Tibial nerve (tissue), 4 donors: ENCODE results near the gene DOLPP1. TPM values are rescaled to one million over a fixed set of nuclear protein-coding genes. Genes with fewer than 3 reads are reported as not detected.

ENCODE experiments used
- DNase-seq, 2 donors: peaks; one replicate each; pipeline ENCODE4 v3.0.0-alpha.2; 2019; ENCODE audit warnings: low spot score in 2 of 2
- H3K27ac ChIP-seq, 4 donors: fragments of 200-600 bp; sonication (generic) in 3 of 4; one replicate each; pipeline ENCODE4 v1.5.1; 2017 to 2019; ENCODE audit warnings: mild to moderate bottlenecking in 1 of 4
- H3K27me3 ChIP-seq, 2 donors: fragments of 200-600 bp; sonication (generic) in 1 of 2; one replicate each; pipeline versions ENCODE4 v1.5.1 to v1.6.0; 2017 to 2019
- H3K36me3 ChIP-seq, 3 donors: fragments of 200-600 bp; sonication (generic); one replicate each; pipeline ENCODE4 v1.5.1; 2018 to 2019
- H3K4me1 ChIP-seq, 4 donors: fragments of 200-600 bp; sonication (generic) in 3 of 4; one replicate each; pipeline ENCODE4 v1.5.1; 2017 to 2019
- H3K4me3 ChIP-seq, 4 donors: fragments of 200-600 bp; sonication (generic) in 3 of 4; one replicate each; pipeline ENCODE4 v1.5.1; 2017 to 2019; ENCODE audit warnings: mild to moderate bottlenecking in 1 of 4, moderate library complexity in 1 of 4
- H3K9me3 ChIP-seq, 4 donors: fragments of 200-600 bp; sonication (generic) in 3 of 4; one replicate each; pipeline ENCODE4 v1.5.1; 2017 to 2019
- EP300 ChIP-seq, 2 donors: sonication (generic); formaldehyde crosslinking; IDR thresholded peaks; one replicate each; pipeline ENCODE4 v1.6.1; 2017; ENCODE audit warnings: antibody characterized with exemption in 2 of 2, mild to moderate bottlenecking in 1 of 2
- POLR2A ChIP-seq, 2 donors: fragments of 450-650 bp; IDR thresholded peaks; one replicate each; pipeline ENCODE4 v1.6.1; 2017; ENCODE audit warnings: antibody characterized with exemption in 2 of 2, mild to moderate bottlenecking in 2 of 2, moderate library complexity in 2 of 2
- WGBS, 2 donors: methylation state at CpG; one replicate each; pipeline ENCODE4 v1.1.5; 2018; 5-methylcytosine and 5-hydroxymethylcytosine counted together
- total RNA-seq, 4 donors: library from RNA; depleted of rRNA; stranded (reverse); fragments of >200 nt; gene quantifications; one replicate each; pipeline ENCODE4 v1.1.0, GENCODE V29; 2016
- TF ChIP-seq, protein P1 (sequence below), 5 experiments: fragments of 200-600 bp in 3 of 5; fragments of 450-650 bp in 2 of 5; sonication (generic) in 3 of 5; IDR thresholded peaks; one replicate each; pipeline ENCODE4 v1.5.1; 2016 to 2019; ENCODE audit warnings: antibody characterized with exemption in 5 of 5, mild to moderate bottlenecking in 3 of 5, moderate library complexity in 2 of 5

DOLPP1 gene
- total RNA-seq, 4 donors from 2014 or later, result 4.7 to 12.0 (median 6.7) TPM

DNA sequence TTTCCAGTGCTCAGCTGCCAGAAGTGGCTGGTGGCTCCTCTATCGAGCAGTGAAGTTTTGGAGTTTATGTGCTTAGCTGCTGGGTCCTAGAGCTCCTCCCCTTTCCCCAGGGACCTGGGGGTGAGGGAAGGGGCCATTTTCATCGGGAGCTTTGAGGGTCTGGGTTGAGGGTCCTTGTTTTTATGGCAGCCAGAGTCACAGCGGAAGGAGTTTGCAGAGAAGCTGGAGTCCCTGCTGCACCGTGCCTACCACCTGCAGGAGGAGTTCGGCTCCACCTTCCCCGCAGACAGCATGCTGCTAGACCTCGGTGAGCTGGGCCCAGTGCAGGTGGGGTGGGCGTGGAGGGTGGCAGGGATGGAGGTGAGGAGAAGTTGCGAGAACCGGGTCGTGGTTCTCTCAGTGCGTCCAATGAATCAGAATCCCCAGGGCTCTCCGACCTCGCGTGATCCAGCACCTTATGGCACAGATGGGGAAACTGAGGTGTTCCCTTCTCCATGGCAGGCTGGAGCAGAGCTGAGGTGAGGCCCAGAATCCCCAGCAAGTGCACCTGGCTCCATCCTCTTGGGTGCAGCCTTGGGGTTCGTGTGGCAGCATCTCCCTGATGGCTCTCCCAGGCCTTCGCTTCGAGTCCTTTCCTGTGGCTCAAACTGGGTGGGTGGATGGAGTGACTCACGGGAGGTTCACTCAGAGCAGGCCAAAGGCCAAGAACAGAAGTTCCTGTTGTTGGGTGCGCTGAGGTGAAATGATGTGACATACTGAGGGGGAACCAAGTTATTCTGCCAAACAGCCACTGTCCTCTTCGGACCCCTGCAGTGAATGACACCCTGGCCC lies 21.7 kb upstream of the DOLPP1 start:
- no peak overlapping the region for H3K4me3 ChIP-seq
- no peaks in the 10 kb centered on the region for H3K9me3 ChIP-seq
- H3K27me3 ChIP-seq, result no peaks in the 10 kb centered on the region
- no peaks in the 10 kb centered on the region for H3K4me1 ChIP-seq
- peaks cover 0 to 83% (median 18%) of the 10 kb centered on the region in 3 donors for H3K36me3 ChIP-seq
- 78 to 79% methylated on average over 7 to 21 of the region's 21 CpGs for WGBS, 2 donors
- TF ChIP-seq EP300 (IDR thresholded peaks at IDR 0.05) (no peak), POLR2A (IDR thresholded peaks at IDR 0.05) (no peak)
- TF ChIP-seq, protein P1, sequence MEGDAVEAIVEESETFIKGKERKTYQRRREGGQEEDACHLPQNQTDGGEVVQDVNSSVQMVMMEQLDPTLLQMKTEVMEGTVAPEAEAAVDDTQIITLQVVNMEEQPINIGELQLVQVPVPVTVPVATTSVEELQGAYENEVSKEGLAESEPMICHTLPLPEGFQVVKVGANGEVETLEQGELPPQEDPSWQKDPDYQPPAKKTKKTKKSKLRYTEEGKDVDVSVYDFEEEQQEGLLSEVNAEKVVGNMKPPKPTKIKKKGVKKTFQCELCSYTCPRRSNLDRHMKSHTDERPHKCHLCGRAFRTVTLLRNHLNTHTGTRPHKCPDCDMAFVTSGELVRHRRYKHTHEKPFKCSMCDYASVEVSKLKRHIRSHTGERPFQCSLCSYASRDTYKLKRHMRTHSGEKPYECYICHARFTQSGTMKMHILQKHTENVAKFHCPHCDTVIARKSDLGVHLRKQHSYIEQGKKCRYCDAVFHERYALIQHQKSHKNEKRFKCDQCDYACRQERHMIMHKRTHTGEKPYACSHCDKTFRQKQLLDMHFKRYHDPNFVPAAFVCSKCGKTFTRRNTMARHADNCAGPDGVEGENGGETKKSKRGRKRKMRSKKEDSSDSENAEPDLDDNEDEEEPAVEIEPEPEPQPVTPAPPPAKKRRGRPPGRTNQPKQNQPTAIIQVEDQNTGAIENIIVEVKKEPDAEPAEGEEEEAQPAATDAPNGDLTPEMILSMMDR (IDR thresholded peaks at IDR 0.05), result no peak
- H3K27ac ChIP-seq, result no peak overlapping the region
- no peak for DNase-seq

DNA sequence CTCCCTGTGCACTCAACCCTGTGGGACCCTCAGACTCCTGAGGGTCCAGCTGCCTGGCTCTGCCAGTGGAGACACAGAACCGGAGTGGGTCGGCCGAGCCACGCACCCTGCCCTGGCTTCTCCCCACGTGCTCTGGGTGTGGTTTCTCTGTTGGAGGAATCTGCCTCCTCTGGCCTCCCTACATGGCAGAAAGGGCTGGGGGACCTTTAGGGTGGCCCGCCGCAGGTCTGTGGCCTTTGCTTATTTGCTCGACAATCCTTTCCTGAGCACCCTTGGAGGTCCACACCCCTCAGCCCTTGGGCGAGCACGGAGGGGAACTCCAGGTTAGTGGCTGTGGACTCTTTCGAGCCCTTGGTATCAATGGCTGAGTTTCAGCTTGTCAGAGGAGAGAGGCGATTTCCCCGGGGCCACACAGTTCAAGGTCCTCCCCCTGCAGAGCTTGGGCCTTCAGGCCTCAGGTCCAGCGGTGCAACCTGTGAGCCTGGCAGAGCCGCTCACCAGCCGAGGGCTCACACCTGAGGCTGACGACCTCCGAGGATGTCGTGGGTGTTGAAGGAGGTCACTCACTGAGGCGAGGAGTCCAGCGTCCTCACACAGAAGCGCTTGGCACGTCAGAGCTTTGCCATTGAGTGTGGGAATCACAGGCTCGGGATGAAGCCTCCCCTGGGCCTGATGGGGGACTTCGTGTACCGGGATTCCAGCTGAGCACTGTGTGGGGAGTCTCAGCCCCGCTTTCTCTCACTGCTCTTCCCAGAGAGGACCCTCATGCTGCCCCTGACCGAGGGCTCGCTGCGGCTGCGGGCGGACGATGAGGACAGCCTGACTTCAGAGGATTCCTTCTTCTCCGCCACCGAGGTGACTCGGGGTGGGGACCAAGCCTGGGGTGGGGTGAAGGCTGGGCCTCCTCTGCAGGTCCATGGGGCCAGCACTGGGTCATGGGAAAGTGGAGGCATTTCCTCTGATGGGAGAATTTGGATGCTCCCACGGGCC lies 20.8 kb upstream of the DOLPP1 start:
- H3K4me3 ChIP-seq, result no peak overlapping the region
- H3K27ac ChIP-seq, result no peak overlapping the region
- 90 to 91% methylated on average over 30 to 31 of the region's 37 CpGs for WGBS, 2 donors
- no peaks in the 10 kb centered on the region for H3K9me3 ChIP-seq
- TF ChIP-seq, protein P1 (IDR thresholded peaks at IDR 0.05), result no peak
- TF ChIP-seq EP300 (IDR thresholded peaks at IDR 0.05), result no peak
- TF ChIP-seq POLR2A (IDR thresholded peaks at IDR 0.05), result no peak
- DNase-seq, result no peak
- H3K36me3 ChIP-seq, result peaks cover 0 to 84% (median 23%) of the 10 kb centered on the region in 3 donors
- no peaks in the 10 kb centered on the region for H3K4me1 ChIP-seq
- no peaks in the 10 kb centered on the region for H3K27me3 ChIP-seq

DNA sequence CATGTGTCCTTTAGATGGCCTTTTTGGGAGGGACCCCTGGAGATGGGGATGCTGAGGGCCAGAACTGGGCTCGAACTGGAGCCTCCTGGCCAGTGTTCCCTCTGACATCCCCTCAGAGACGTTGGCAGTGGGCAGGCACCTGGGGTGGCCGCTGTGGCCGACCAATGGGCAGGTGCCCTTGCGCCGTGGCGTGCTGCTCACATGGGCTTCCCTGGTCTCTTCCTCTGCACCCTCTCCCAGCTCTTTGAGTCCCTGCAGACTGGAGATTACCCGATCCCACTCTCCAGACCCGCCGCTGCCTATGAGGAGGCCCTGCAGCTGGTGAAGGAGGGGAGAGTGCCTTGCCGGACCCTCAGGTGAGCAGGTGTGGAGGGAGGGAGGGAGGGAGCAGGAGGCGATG lies 19.9 kb upstream of the DOLPP1 start:
- peaks cover 0 to 93% (median 31%) of the 10 kb centered on the region in 3 donors for H3K36me3 ChIP-seq
- no peaks in the 10 kb centered on the region for H3K4me1 ChIP-seq
- no peaks in the 10 kb centered on the region for H3K9me3 ChIP-seq
- H3K27ac ChIP-seq, result no peak overlapping the region
- H3K27me3 ChIP-seq, result no peaks in the 10 kb centered on the region
- no peak overlapping the region for H3K4me3 ChIP-seq
- no peak for DNase-seq
- TF ChIP-seq, protein P1 (IDR thresholded peaks at IDR 0.05), result no peak
- TF ChIP-seq POLR2A (IDR thresholded peaks at IDR 0.05) (no peak), EP300 (IDR thresholded peaks at IDR 0.05) (no peak)
- 91 to 95% methylated on average over 5 to 12 of the region's 12 CpGs for WGBS, 2 donors

DNA sequence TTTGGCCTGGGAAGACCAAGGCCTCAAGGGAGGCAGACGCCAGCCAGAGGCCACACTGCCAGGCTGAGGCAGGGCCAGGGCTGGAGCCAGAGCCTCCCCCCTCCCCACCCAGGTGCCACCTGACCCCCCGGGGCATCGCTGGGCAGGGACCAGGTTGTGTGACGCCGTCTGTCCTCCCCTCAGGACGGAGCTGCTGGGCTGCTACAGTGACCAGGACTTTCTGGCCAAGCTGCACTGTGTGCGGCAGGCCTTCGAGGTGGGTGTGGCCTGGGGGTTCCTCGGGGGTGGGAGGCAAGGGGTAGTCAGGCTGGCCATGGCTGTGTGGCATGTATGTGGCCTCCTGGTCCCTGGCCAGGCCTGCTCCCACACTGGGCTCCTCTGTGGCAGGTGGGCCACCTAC lies 17.9 kb upstream of the DOLPP1 start:
- Histone ChIP-seq H3K4me3 (no peak overlapping the region), H3K9me3 (no peaks in the 10 kb centered on the region), H3K4me1 (no peaks in the 10 kb centered on the region), H3K27ac (no peak overlapping the region), H3K27me3 (no peaks in the 10 kb centered on the region), H3K36me3 (peaks cover 0 to 93% (median 33%) of the 10 kb centered on the region in 3 donors)
- TF ChIP-seq POLR2A (IDR thresholded peaks at IDR 0.05) (no peak), EP300 (IDR thresholded peaks at IDR 0.05) (no peak)
- TF ChIP-seq, protein P1 (IDR thresholded peaks at IDR 0.05), result no peak
- DNase-seq, result no peak
- 81 to 93% methylated on average over 3 to 5 of the region's 9 CpGs for WGBS, 2 donors
